Endothelial cell of umbilical vein (primary cell): ENCODE measurements around the gene ACTN1. TPM values are rescaled to one million over a fixed set of nuclear protein-coding genes. Genes with fewer than 3 reads are reported as not detected.

Source experiments
- BruUV-seq: library from RNA; stranded (reverse); fragments of 400-500 nt; replicated peaks from 2 replicates; lab custom pipeline; 2021; lab: Mats Ljungman, UMichigan
- CTCF ChIA-PET: fragments of 300-600, 350-600 bp; sonication (Branson Sonifier 250); formaldehyde crosslinking; loops from one replicate; lab custom pipeline; 2021; ENCODE audit warnings: antibody characterized with exemption, inconsistent platforms; lab: Charles Lee
- POLR2A ChIA-PET: fragments of 300-600, 350-600 bp; sonication (Branson Sonifier 250); formaldehyde crosslinking; loops from one replicate; lab custom pipeline; 2021; ENCODE audit warnings: antibody characterized with exemption, inconsistent platforms; lab: Charles Lee
- DNase-seq: peaks from one replicate; pipeline ENCODE4 v3.0.0-alpha.2; 2011; ENCODE audit warnings: low read depth, low spot score
- FAIRE-seq: peaks from 2 replicates; lab custom pipeline; 2011; peaks lifted over from hg19 to GRCh38; lab: Jason Lieb, UNC
- H2AFZ ChIP-seq: 2 replicates; pipeline ENCODE4 v1.6.0; 2012; ENCODE audit warnings: low read depth, low read length, control low read depth, inconsistent platforms
- H3K27ac ChIP-seq: 2 replicates; pipeline ENCODE4 v1.5.1; 2011; ENCODE audit warnings: low read depth, mild to moderate bottlenecking, control low read depth, low read length, moderate library complexity; ENCODE audit not compliant: insufficient read depth
- H3K27me3 ChIP-seq, 2 experiments: 2 replicates each; pipeline versions ENCODE4 v1.6.0 to v1.6.1; 2011; ENCODE audit warnings: low read length in 2 of 2, mixed read lengths in 1 of 2; ENCODE audit not compliant: control insufficient read depth in 2 of 2, insufficient read depth in 2 of 2
- H3K36me3 ChIP-seq, 2 experiments: 2 replicates in 1 of 2; 3 replicates in 1 of 2; pipeline ENCODE4 v1.5.1; 2011; ENCODE audit warnings: low read length in 2 of 2, mild to moderate bottlenecking in 1 of 2, moderate library complexity in 1 of 2; ENCODE audit not compliant: control insufficient read depth in 2 of 2, insufficient read depth in 2 of 2; ENCODE audit errors: extremely low read depth in 1 of 2
- H3K4me1 ChIP-seq: 3 replicates; pipeline ENCODE4 v1.5.1; 2011; ENCODE audit warnings: mild to moderate bottlenecking, low read length; ENCODE audit not compliant: control insufficient read depth, insufficient read depth; ENCODE audit errors: extremely low read depth
- H3K4me2 ChIP-seq: 2 replicates; pipeline ENCODE4 v1.6.1; 2011; ENCODE audit warnings: low read length, control low read depth, mixed read lengths; ENCODE audit not compliant: insufficient read depth
- H3K4me3 ChIP-seq, 3 experiments: fragments of 200-600 bp in 1 of 3; sonication (generic), shearing (Covaris generic) in 1 of 3; replicated peaks in 1 of 3; 2 replicates each; pipeline ENCODE4 v1.5.1; 2011 to 2016; ENCODE audit warnings: control low read depth in 3 of 3, low read length in 3 of 3, mild to moderate bottlenecking in 2 of 3, inconsistent platforms in 1 of 3, low read depth in 1 of 3, moderate library complexity in 1 of 3; ENCODE audit not compliant: insufficient read depth in 1 of 3
- H3K79me2 ChIP-seq: 2 replicates; pipeline ENCODE4 v1.6.0; 2012; ENCODE audit warnings: low read length, inconsistent platforms; ENCODE audit not compliant: control insufficient read depth, insufficient read depth
- H3K9ac ChIP-seq: replicated peaks from 2 replicates; pipeline ENCODE3; 2011; ENCODE audit warnings: low read length, control low read depth; ENCODE audit not compliant: insufficient read depth; ENCODE audit errors: extremely low read depth
- H3K9me1 ChIP-seq: replicated peaks from 3 replicates; pipeline ENCODE4 v1.6.0; 2011; ENCODE audit warnings: mild to moderate bottlenecking, low read length; ENCODE audit not compliant: control insufficient read depth, insufficient read depth; ENCODE audit errors: extremely low read depth
- H3K9me3 ChIP-seq: replicated peaks from 2 replicates; pipeline ENCODE4 v1.5.1; 2012; ENCODE audit warnings: low read length, inconsistent platforms; ENCODE audit not compliant: control insufficient read depth, insufficient read depth
- H4K20me1 ChIP-seq: replicated peaks from 2 replicates; pipeline ENCODE3; 2011; ENCODE audit warnings: mild to moderate bottlenecking, low read length; ENCODE audit not compliant: control insufficient read depth, insufficient read depth; ENCODE audit errors: extremely low read depth
- EZH2 ChIP-seq: IDR thresholded peaks from 2 replicates; pipeline ENCODE4 v1.6.1; 2012; ENCODE audit warnings: borderline replicate concordance, low read depth, mild to moderate bottlenecking, moderate library complexity, low read length, inconsistent platforms; ENCODE audit not compliant: severe bottlenecking
- FOS ChIP-seq: IDR thresholded peaks from 2 replicates; pipeline ENCODE4 v1.6.1; 2011; ENCODE audit warnings: mild to moderate bottlenecking, low read length, moderate library complexity, borderline replicate concordance; ENCODE audit not compliant: insufficient read depth
- GATA2 ChIP-seq: IDR thresholded peaks from 2 replicates; pipeline ENCODE4 v1.7.0; 2011; ENCODE audit warnings: low read depth, mild to moderate bottlenecking, moderate library complexity, mixed read lengths, low read length; ENCODE audit not compliant: insufficient read length, insufficient read depth
- JUN ChIP-seq: IDR thresholded peaks from 2 replicates; pipeline ENCODE4 v1.6.1; 2011; ENCODE audit warnings: borderline replicate concordance, low read depth; ENCODE audit not compliant: insufficient read length, insufficient read depth
- MYC ChIP-seq: IDR thresholded peaks from one replicate; pipeline ENCODE4 v1.6.1; 2011; ENCODE audit warnings: mild to moderate bottlenecking, low read depth, low read length
- POLR2A ChIP-seq: IDR thresholded peaks from 2 replicates; pipeline ENCODE4 v1.6.1; 2012; ENCODE audit warnings: low read depth, mild to moderate bottlenecking, control low read depth, low read length
- POLR2AphosphoS5 ChIP-seq: IDR thresholded peaks from 2 replicates; pipeline ENCODE4 v1.6.1; 2012; ENCODE audit warnings: low read depth, mild to moderate bottlenecking, control low read depth, low read length, moderate library complexity; ENCODE audit not compliant: insufficient read depth
- dilution Hi-C: fragments of 300-500 bp; cut with MboI; formaldehyde crosslinking; loops from one replicate; pipeline ENCODE4 v1.15.0; 2019; ENCODE audit warnings: low sequenced_read_pairs; ENCODE audit not compliant: extremely low pct_ligation_motif_present
- intact Hi-C: fragments of 100-400 bp; cut with micrococcal nuclease; formaldehyde crosslinking; loops from one replicate; pipeline ENCODE4 v1.10.0; 2022
- polyA plus RNA-seq, 4 experiments: library from polyadenylated mRNA; depleted of rRNA in 3 of 4; stranded (reverse) in 3 of 4; unstranded in 1 of 4; fragments of >200 nt; gene quantifications; 2 replicates each; pipeline versions ENCODE4 v1.2.1 to v1.2.3, GENCODE V29; 2011 to 2012; ENCODE audit warnings: missing spikeins in 1 of 4
- total RNA-seq: library from RNA; stranded (reverse); gene quantifications from 2 replicates; pipeline ENCODE4 v1.2.3, GENCODE V29; 2021
- TF ChIP-seq, protein P1 (sequence below): IDR thresholded peaks from 2 replicates; pipeline ENCODE4 v1.6.1; 2011; ENCODE audit not compliant: insufficient read depth, insufficient read length
- TF ChIP-seq, protein P2 (sequence below), 2 donors: IDR thresholded peaks; 1 replicate in 1 of 2; 2 replicates in 1 of 2; pipeline ENCODE4 v1.5.1; 2011; ENCODE audit warnings: low read length in 2 of 2, mild to moderate bottlenecking in 2 of 2, moderate library complexity in 2 of 2, control low read depth in 1 of 2, inconsistent platforms in 1 of 2, low read depth in 1 of 2; ENCODE audit not compliant: insufficient read depth in 1 of 2; ENCODE audit errors: extremely low read depth in 1 of 2

The ACTN1 gene
- total and polyA plus RNA-seq, 2 donors (not counting 3 experiments of a cell fraction or from before 2014, with no cell fraction given) = 442 to 463 TPM

DNA sequence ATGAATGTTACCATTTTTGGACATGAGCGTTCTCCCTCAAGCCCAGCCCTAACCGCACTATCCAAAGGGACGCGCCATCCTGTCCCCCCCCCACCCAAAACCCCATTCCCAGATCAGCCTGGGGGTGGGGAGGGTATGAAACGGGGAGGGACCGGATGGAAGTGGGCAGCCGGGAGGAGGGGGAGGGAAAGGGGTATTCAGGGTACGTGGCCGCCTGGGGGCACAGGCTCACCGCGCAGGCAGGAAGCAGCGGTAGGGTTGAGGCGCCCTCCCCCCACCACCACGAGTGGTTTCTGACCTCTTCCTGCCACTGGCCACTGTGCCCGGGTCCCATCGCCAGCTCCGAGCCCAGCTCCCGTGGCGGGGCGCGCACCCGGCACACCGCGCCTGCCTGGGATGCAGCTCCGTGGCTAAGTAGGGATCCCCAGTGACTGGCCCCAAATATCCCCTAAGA lies 1.4 kb downstream of the ACTN1 start:
- no peak for FAIRE-seq
- peaks cover 12 to 18% of the 10 kb centered on the region in 2 experiments for H3K36me3 ChIP-seq
- TF ChIP-seq, protein P1, sequence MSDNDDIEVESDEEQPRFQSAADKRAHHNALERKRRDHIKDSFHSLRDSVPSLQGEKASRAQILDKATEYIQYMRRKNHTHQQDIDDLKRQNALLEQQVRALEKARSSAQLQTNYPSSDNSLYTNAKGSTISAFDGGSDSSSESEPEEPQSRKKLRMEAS = no peak
- TF ChIP-seq EZH2 (no peak), POLR2A (peak; percentile 84), FOS (no peak), MYC (peak; percentile 54), GATA2 (no peak), POLR2AphosphoS5 (peak; percentile 93), JUN (no peak)
- TF ChIP-seq, protein P2, sequence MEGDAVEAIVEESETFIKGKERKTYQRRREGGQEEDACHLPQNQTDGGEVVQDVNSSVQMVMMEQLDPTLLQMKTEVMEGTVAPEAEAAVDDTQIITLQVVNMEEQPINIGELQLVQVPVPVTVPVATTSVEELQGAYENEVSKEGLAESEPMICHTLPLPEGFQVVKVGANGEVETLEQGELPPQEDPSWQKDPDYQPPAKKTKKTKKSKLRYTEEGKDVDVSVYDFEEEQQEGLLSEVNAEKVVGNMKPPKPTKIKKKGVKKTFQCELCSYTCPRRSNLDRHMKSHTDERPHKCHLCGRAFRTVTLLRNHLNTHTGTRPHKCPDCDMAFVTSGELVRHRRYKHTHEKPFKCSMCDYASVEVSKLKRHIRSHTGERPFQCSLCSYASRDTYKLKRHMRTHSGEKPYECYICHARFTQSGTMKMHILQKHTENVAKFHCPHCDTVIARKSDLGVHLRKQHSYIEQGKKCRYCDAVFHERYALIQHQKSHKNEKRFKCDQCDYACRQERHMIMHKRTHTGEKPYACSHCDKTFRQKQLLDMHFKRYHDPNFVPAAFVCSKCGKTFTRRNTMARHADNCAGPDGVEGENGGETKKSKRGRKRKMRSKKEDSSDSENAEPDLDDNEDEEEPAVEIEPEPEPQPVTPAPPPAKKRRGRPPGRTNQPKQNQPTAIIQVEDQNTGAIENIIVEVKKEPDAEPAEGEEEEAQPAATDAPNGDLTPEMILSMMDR (IDR thresholded peaks at IDR 0.05; ENCODE audit: extremely low read depth in 1 of 2, insufficient read depth in 1 of 2, low read depth in 1 of 2, low read length in 2 of 2) = peak in 1 of 2 donors; percentile 34

More for the DNA sequence above, 1.4 kb downstream of the ACTN1 start:
- Histone ChIP-seq H4K20me1 (no peaks in the 10 kb centered on the region), H3K79me2 (peaks cover 59% of the 10 kb centered on the region), H3K9me1 (no peaks in the 10 kb centered on the region), H3K9ac (peak overlapping the region; percentile 93), H3K4me3 (peak overlapping the region; percentile 68 to 92 (median 79)), H3K4me1 (peaks cover 52% of the 10 kb centered on the region), H3K9me3 (no peaks in the 10 kb centered on the region), H3K4me2 (peak overlapping the region; percentile 85), H3K27me3 (no peaks in the 10 kb centered on the region), H2AFZ (no peak overlapping the region), H3K27ac (peak overlapping the region; percentile 84)
- dilution Hi-C loops (no loop called here), intact Hi-C loops (loop anchor here (1.0 to 2.0 kb wide), 3 partner anchors 27 to 78 kb away; no protein-coding TSS in a partner anchor)
- CTCF ChIA-PET = interaction anchor here (0.6 to 2.6 kb wide), 20 partner anchors 9 to 130 kb away, joined by 3 to 15 read pairs (median 4); no protein-coding TSS in a partner anchor
- POLR2A ChIA-PET = interaction anchor here (0.5 to 2.1 kb wide), 10 partner anchors 16 to 512 kb away, joined by 3 to 14 read pairs (median 4); no protein-coding TSS in a partner anchor
- no TSS peak for BruUV-seq
- DNase-seq = peak; percentile 78
